MM.1S (cell line): ENCODE data around the gene MSMP.

Source experiments
- CTCF ChIP-seq: fragments of 300-600 bp; sonication (generic); IDR thresholded peaks from 2 replicates; pipeline ENCODE4 v1.5.1; 2016; ENCODE audit warnings: antibody characterized with exemption, low read length, mixed read lengths
- EZH2 ChIP-seq: fragments of 300-600 bp; sonication (generic); optimal IDR thresholded peaks from 2 replicates; pipeline ENCODE3; 2017; ENCODE audit warnings: low read depth, mild to moderate bottlenecking, antibody characterized with exemption, low read length, mixed read lengths
- EZH2phosphoT487 ChIP-seq: fragments of 300-600 bp; sonication (generic); IDR thresholded peaks from 2 replicates; pipeline ENCODE4 v1.6.1; 2018; ENCODE audit warnings: antibody characterized with exemption, low read length

- no peak for TF ChIP-seq CTCF
- no peak for TF ChIP-seq EZH2
- no peak for TF ChIP-seq EZH2phosphoT487
These were observed 48.7 kb downstream of the MSMP start for GRCh38 chr9:35705372-35705771.
